B cell (primary cell): ENCODE measurements around the gene ZIC4.

Experiments used
- EZH2 ChIP-seq: IDR thresholded peaks from 2 replicates; pipeline ENCODE4 v1.6.1; 2012; ENCODE audit warnings: borderline replicate concordance, low read depth, mild to moderate bottlenecking, moderate library complexity, low read length; ENCODE audit not compliant: insufficient read depth, poor library complexity, severe bottlenecking
- TF ChIP-seq, protein P1 (sequence below): fragments of 200-600 bp; IDR thresholded peaks from one replicate; pipeline ENCODE4 v1.8.0; 2022; ENCODE audit warnings: antibody characterized with exemption, mild to moderate bottlenecking

DNA sequence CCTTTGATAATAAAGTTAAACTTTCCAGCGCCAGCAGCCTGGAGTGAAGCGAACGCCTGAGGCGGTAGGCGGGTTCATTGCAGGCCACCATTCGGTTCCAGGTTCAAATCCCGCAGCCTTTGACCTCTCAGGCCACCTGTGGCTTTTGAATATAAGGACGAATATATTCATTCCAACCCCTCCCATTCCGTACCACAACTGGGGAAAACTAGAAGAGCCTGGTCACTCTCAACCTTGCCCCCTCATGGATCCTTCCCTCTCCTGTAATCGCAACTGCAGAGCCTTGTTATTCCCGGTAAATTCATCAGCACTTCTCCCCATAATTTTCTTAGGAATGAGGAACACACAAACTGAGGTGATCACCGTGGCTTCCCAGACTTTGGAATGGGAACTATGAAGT, 35.2 kb downstream of the ZIC4 start:
- TF ChIP-seq, protein P1, sequence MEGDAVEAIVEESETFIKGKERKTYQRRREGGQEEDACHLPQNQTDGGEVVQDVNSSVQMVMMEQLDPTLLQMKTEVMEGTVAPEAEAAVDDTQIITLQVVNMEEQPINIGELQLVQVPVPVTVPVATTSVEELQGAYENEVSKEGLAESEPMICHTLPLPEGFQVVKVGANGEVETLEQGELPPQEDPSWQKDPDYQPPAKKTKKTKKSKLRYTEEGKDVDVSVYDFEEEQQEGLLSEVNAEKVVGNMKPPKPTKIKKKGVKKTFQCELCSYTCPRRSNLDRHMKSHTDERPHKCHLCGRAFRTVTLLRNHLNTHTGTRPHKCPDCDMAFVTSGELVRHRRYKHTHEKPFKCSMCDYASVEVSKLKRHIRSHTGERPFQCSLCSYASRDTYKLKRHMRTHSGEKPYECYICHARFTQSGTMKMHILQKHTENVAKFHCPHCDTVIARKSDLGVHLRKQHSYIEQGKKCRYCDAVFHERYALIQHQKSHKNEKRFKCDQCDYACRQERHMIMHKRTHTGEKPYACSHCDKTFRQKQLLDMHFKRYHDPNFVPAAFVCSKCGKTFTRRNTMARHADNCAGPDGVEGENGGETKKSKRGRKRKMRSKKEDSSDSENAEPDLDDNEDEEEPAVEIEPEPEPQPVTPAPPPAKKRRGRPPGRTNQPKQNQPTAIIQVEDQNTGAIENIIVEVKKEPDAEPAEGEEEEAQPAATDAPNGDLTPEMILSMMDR, result no peak
- no peak for TF ChIP-seq EZH2
